IMR-90 (cell line): Measurements from ENCODE around the gene OARD1. TPM values are rescaled to one million over a fixed set of nuclear protein-coding genes. Genes with fewer than 3 reads are reported as not detected.

Experiments used
- ATAC-seq: fragments of 200-7000 bp; cut with Tn5 transposase; 2 replicates; pipeline ENCODE4 v1.9.1; 2020; ENCODE audit warnings: low read depth, mild to moderate bottlenecking, moderate library complexity
- BruUV-seq: library from RNA; stranded (reverse); fragments of 400-500 nt; replicated peaks from 2 replicates; lab custom pipeline; 2021; lab: Mats Ljungman, UMichigan
- CTCF ChIA-PET: fragments of 300-600 bp; formaldehyde crosslinking; extraction: SDS; loops from one replicate; lab custom pipeline; 2021; ENCODE audit warnings: antibody characterized with exemption; lab: Yijun Ruan, JAX
- POLR2A ChIA-PET: fragments of 300-600 bp; sonication (Branson Sonifier 250); formaldehyde crosslinking; loops from one replicate; lab custom pipeline; 2022; ENCODE audit warnings: antibody characterized with exemption; ENCODE audit not compliant: unreplicated experiment; lab: Charles Lee
- DNase-seq: peaks from one replicate; pipeline ENCODE4 v3.0.0; 2013
- H2AFZ ChIP-seq: replicated peaks from 2 replicates; pipeline ENCODE3; 2013; ENCODE audit warnings: low read length, mild to moderate bottlenecking; ENCODE audit not compliant: poor library complexity
- H2AK5ac ChIP-seq: 2 replicates; pipeline ENCODE4 v1.6.1; 2013; ENCODE audit warnings: low read depth, low read length, inconsistent platforms
- H2AK9ac ChIP-seq: replicated peaks from 2 replicates; pipeline ENCODE3; 2013; ENCODE audit warnings: mild to moderate bottlenecking, low read depth, low read length, moderate library complexity; ENCODE audit not compliant: poor library complexity
- H2BK120ac ChIP-seq: 2 replicates; pipeline ENCODE4 v1.6.1; 2013; ENCODE audit warnings: low read depth, low read length, inconsistent platforms
- H2BK15ac ChIP-seq: 3 replicates; pipeline ENCODE4 v1.6.1; 2013; ENCODE audit warnings: low read depth, low read length, inconsistent platforms
- H2BK20ac ChIP-seq: 2 replicates; pipeline ENCODE4 v1.6.1; 2013; ENCODE audit warnings: low read depth, mild to moderate bottlenecking, inconsistent platforms, low read length, moderate library complexity
- H2BK5ac ChIP-seq: 2 replicates; pipeline ENCODE4 v1.6.1; 2013; ENCODE audit warnings: mild to moderate bottlenecking, low read depth, low read length, inconsistent platforms; ENCODE audit not compliant: poor library complexity, severe bottlenecking
- H3K14ac ChIP-seq: replicated peaks from 2 replicates; pipeline ENCODE4 v1.6.1; 2013; ENCODE audit warnings: low read depth, low read length, inconsistent platforms
- H3K18ac ChIP-seq: 2 replicates; pipeline ENCODE4 v1.6.1; 2013; ENCODE audit warnings: low read depth, low read length, control low read depth
- H3K23ac ChIP-seq: 2 replicates; pipeline ENCODE4 v1.6.1; 2013; ENCODE audit warnings: low read depth, low read length, inconsistent platforms
- H3K27ac ChIP-seq: 2 replicates; pipeline ENCODE4 v1.5.1; 2013; ENCODE audit warnings: mild to moderate bottlenecking, control low read depth, low read length; ENCODE audit not compliant: insufficient read depth
- H3K27me3 ChIP-seq: 2 replicates; pipeline ENCODE4 v1.6.1; 2013; ENCODE audit warnings: low read length; ENCODE audit not compliant: control insufficient read depth, insufficient read depth
- H3K36me3 ChIP-seq: 2 replicates; pipeline ENCODE4 v1.6.1; 2013; ENCODE audit warnings: low read length, mixed read lengths; ENCODE audit not compliant: control insufficient read depth, insufficient read depth
- H3K4ac ChIP-seq: 2 replicates; pipeline ENCODE4 v1.6.1; 2013; ENCODE audit warnings: low read depth, low read length, inconsistent platforms
- H3K4me1 ChIP-seq: 2 replicates; pipeline ENCODE4 v1.6.1; 2013; ENCODE audit warnings: low read length, mixed read lengths; ENCODE audit not compliant: control insufficient read depth, insufficient read depth
- H3K4me2 ChIP-seq: 2 replicates; pipeline ENCODE4 v1.6.1; 2013; ENCODE audit warnings: low read depth, mild to moderate bottlenecking, control low read depth, low read length, moderate library complexity
- H3K4me3 ChIP-seq: 2 replicates; pipeline ENCODE4 v1.5.1; 2013; ENCODE audit warnings: low read depth, mild to moderate bottlenecking, control low read depth, low read length, moderate library complexity; ENCODE audit not compliant: insufficient read depth
- H3K56ac ChIP-seq: 2 replicates; pipeline ENCODE4 v1.6.1; 2013; ENCODE audit warnings: low read length, inconsistent platforms; ENCODE audit not compliant: insufficient read depth; ENCODE audit errors: extremely low read depth
- H3K79me1 ChIP-seq, 2 experiments: 2 replicates each; pipeline ENCODE4 v1.6.1; 2013; ENCODE audit warnings: low read length in 2 of 2, inconsistent platforms in 1 of 2, low read depth in 1 of 2
- H3K9ac ChIP-seq: 2 replicates; pipeline ENCODE4 v1.6.1; 2013; ENCODE audit warnings: low read depth, low read length, control low read depth
- H3K9me1 ChIP-seq: 2 replicates; pipeline ENCODE4 v1.6.1; 2013; ENCODE audit warnings: low read length, inconsistent platforms; ENCODE audit not compliant: insufficient read depth
- H3K9me3 ChIP-seq: 2 replicates; pipeline ENCODE4 v1.6.1; 2013; ENCODE audit warnings: low read length; ENCODE audit not compliant: control insufficient read depth, insufficient read depth
- H4K20me1 ChIP-seq: 2 replicates; pipeline ENCODE4 v1.6.1; 2013; ENCODE audit warnings: low read length, inconsistent platforms; ENCODE audit not compliant: insufficient read depth
- H4K5ac ChIP-seq: 2 replicates; pipeline ENCODE4 v1.6.1; 2013; ENCODE audit warnings: mild to moderate bottlenecking, low read depth, low read length, control low read depth
- H4K8ac ChIP-seq, 2 experiments: 2 replicates each; pipeline ENCODE4 v1.6.1; 2013; ENCODE audit warnings: low read depth in 2 of 2, low read length in 2 of 2, control low read depth in 1 of 2, inconsistent platforms in 1 of 2
- H4K91ac ChIP-seq: 2 replicates; pipeline ENCODE4 v1.6.1; 2013; ENCODE audit warnings: low read depth, low read length, inconsistent platforms; ENCODE audit not compliant: insufficient read depth
- BHLHE40 ChIP-seq: fragments of 150-350 bp; IDR thresholded peaks from 2 replicates; pipeline ENCODE4 v1.6.1; 2016; ENCODE audit warnings: mild to moderate bottlenecking, low read depth, low read length
- MAFK ChIP-seq: IDR thresholded peaks from 2 replicates; pipeline ENCODE4 v1.6.1; 2012; ENCODE audit warnings: low read depth, low read length, improper control_type of control experiment
- MXI1 ChIP-seq: IDR thresholded peaks from 2 replicates; pipeline ENCODE4 v1.6.1; 2012; ENCODE audit warnings: low read depth, mild to moderate bottlenecking, low read length, moderate library complexity, borderline replicate concordance
- POLR2A ChIP-seq: IDR thresholded peaks from 2 replicates; pipeline ENCODE4 v1.6.1; 2012; ENCODE audit warnings: mild to moderate bottlenecking, low read depth, low read length
- RAD21 ChIP-seq: IDR thresholded peaks from 2 replicates; pipeline ENCODE4 v1.6.1; 2012; ENCODE audit warnings: low read length, improper control_type of control experiment
- RFX5 ChIP-seq: IDR thresholded peaks from 2 replicates; pipeline ENCODE4 v1.8.0; 2012; ENCODE audit warnings: low read depth, mild to moderate bottlenecking, low read length, moderate library complexity
- WGBS, 2 experiments: methylation state at CpG; one replicate each; pipeline versions ENCODE4 v1.1.5 to v1.1.7; 2013; ENCODE audit warnings: missing lambda C conversion rate in 2 of 2; ENCODE audit not compliant: insufficient read length in 1 of 2; ENCODE audit errors: extremely low coverage in 2 of 2; 5-methylcytosine and 5-hydroxymethylcytosine counted together
- dilution Hi-C: fragments of 300-500 bp; cut with HindIII; formaldehyde crosslinking; loops from one replicate; pipeline ENCODE4 v1.14.3; 2018; ENCODE audit warnings: low sequenced_read_pairs; ENCODE audit not compliant: unreplicated experiment
- in situ Hi-C: fragments of 300-500 bp; cut with MboI; formaldehyde crosslinking; loops from 3 replicates; pipeline ENCODE4 v1.14.3; 2019; ENCODE audit warnings: low sequenced_read_pairs, inconsistent platforms, mixed read lengths
- intact Hi-C: fragments of 100-400 bp; cut with micrococcal nuclease; formaldehyde crosslinking; loops from 2 replicates; pipeline ENCODE4 v1.10.0; 2022
- polyA plus RNA-seq, 3 experiments: library from polyadenylated mRNA; depleted of rRNA; stranded (reverse); fragments of >200 nt; gene quantifications; 2 replicates each; pipeline ENCODE4 v1.2.3, GENCODE V29; 2012; ENCODE audit warnings: low replicate concordance in 1 of 3
- total RNA-seq: library from RNA; depleted of rRNA; stranded (reverse); fragments of >200 nt; gene quantifications from 2 replicates; pipeline ENCODE4 v1.2.3, GENCODE V29; 2012

Gene OARD1
- total and polyA plus RNA-seq, 2 of the 4 experiments (the other 2 are of a cell fraction): 2.3 to 5.5 TPM

DNA sequence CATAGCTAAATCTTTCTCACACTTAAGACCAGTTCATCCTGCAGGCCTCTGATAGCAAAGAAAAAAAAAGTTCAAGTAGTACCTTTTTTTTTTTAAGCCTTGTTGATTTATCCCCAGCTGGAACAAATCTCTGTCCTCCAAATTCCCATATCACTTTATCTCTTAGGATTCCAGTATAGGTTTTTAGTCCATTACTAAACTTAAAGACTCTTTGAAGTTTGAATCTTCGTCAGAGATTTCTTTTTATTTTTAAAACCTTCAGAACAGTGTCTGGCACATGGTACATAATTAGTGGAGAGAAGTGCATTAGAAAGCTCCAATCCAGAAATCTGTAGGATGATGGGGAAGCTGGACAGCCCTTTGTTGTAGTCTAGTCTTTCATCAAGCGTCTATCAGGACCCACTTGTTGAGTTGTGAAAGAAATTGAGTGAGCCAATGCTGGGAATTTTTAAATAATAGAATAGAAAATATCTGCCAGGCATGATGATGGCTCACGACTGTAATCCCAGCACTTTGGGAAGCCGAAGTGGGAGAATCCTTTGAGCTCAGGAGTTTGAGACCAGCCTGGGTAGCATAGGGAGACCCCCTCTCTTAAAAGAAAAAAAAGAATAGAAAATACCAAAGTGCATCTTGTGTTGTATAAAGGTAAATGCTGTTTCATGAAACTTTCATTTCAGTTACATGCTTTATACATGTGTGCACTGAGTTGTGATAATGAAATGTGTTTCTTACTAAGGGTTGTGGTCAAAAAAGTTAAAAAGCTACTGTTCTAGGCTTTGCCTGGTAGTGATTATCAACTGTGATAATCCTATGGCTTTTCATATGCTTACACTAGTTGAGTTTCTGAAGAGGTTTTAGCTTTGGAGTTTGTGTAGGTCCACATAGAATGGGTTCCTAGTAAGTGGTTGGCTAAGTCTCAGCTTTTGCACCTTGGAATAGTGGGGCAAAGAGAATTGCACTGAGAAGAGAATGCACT lies 3.8 kb upstream of the OARD1 start:
- Histone ChIP-seq H4K91ac (no peak overlapping the region), H3K9me3 (no peaks in the 10 kb centered on the region), H3K9ac (no peak overlapping the region), H2AK9ac (no peak overlapping the region), H2BK15ac (no peak overlapping the region), H2AK5ac (no peak overlapping the region), H3K27me3 (no peaks in the 10 kb centered on the region), H3K4me2 (no peak overlapping the region), H3K56ac (no peak overlapping the region), H2BK20ac (no peak overlapping the region), H2BK5ac (no peak overlapping the region), H2AFZ (no peak overlapping the region), H4K5ac (no peak overlapping the region), H3K23ac (no peak overlapping the region), H3K36me3 (peaks cover 7% of the 10 kb centered on the region), H3K79me1 (peaks cover 24 to 34% of the 10 kb centered on the region in 2 experiments), H3K4ac (no peak overlapping the region), H4K8ac (no peak overlapping the region), H3K18ac (no peak overlapping the region), H3K9me1 (peaks cover 6% of the 10 kb centered on the region), H4K20me1 (peaks cover 10% of the 10 kb centered on the region), H2BK120ac (no peak overlapping the region), H3K14ac (no peak overlapping the region), H3K27ac (no peak overlapping the region), H3K4me1 (peaks cover 3% of the 10 kb centered on the region), H3K4me3 (no peak overlapping the region)
- TF ChIP-seq MXI1 (no peak), RAD21 (no peak), MAFK (no peak), BHLHE40 (no peak), POLR2A (no peak), RFX5 (no peak)
- intact Hi-C loops (no loop called here), dilution Hi-C loops (no loop called here), in situ Hi-C loops (no loop called here)
- CTCF ChIA-PET: no interaction called here
- ATAC-seq: no peak
- no peak for DNase-seq
- POLR2A ChIA-PET: no interaction called here
- no TSS peak for BruUV-seq
- no CpG with 5 or more reads among the region's 4 CpGs for WGBS, 2 experiments
